Measurements from ENCODE around the gene PRDM16.

Gene PRDM16

GRCh38 chr1:3398396-3399140, 329.6 kb downstream of the PRDM16 start:
- no peak for DNase-seq (ENCODE audit: low spot score)

GRCh38 chr1:3399732-3400131, 330.7 kb downstream of the PRDM16 start:
- DNase-seq (ENCODE audit: low spot score) = no peak

GRCh38 chr1:3401585-3402257, 332.7 kb downstream of the PRDM16 start:
- DNase-seq (ENCODE audit: low spot score) = no peak

GRCh38 chr1:3402258-3403010, 333.4 kb downstream of the PRDM16 start:
- no peak for DNase-seq (ENCODE audit: low spot score)

- no peak for DNase-seq (ENCODE audit: low spot score)
Measured at GRCh38 chr1:3403011-3403345, 334.0 kb downstream of the PRDM16 start.

- no peak for DNase-seq (ENCODE audit: low spot score)
Measured at GRCh38 chr1:3403388-3404231, 334.6 kb downstream of the PRDM16 start.

- DNase-seq (ENCODE audit: low spot score) = no peak
Measured at GRCh38 chr1:3404301-3404700, 335.3 kb downstream of the PRDM16 start.

- DNase-seq (ENCODE audit: low spot score) = no peak
Measured at GRCh38 chr1:3404801-3405200, 335.8 kb downstream of the PRDM16 start.

- DNase-seq (ENCODE audit: low spot score) = no peak
Measured at GRCh38 chr1:3405491-3405890, 336.5 kb downstream of the PRDM16 start.

- no peak for DNase-seq (ENCODE audit: low spot score)
Measured at GRCh38 chr1:3405974-3406867, 337.2 kb downstream of the PRDM16 start.

GRCh38 chr1:3407021-3407420, 338.0 kb downstream of the PRDM16 start:
- DNase-seq (ENCODE audit: low spot score) = no peak

- DNase-seq (ENCODE audit: low spot score) = no peak
Measured at GRCh38 chr1:3408751-3409266, 339.8 kb downstream of the PRDM16 start.

- no peak for DNase-seq (ENCODE audit: low spot score)
Measured at GRCh38 chr1:3409366-3410141, 340.6 kb downstream of the PRDM16 start.

- no peak for DNase-seq (ENCODE audit: low spot score)
Measured at GRCh38 chr1:3410142-3410925, 341.3 kb downstream of the PRDM16 start.

GRCh38 chr1:3411806-3412205, 342.8 kb downstream of the PRDM16 start:
- no peak for DNase-seq (ENCODE audit: low spot score)

- DNase-seq (ENCODE audit: low spot score) = no peak
Measured at GRCh38 chr1:3412376-3412775, 343.4 kb downstream of the PRDM16 start.

GRCh38 chr1:3413975-3414710, 345.1 kb downstream of the PRDM16 start:
- DNase-seq (ENCODE audit: low spot score) = no peak

- DNase-seq (ENCODE audit: low spot score) = no peak
Measured at GRCh38 chr1:3415260-3416090, 346.5 kb downstream of the PRDM16 start.

All from RKO (cell line).